ENCODE data around the gene ZP4.
A peak's percentile ranks its signal among the peaks of the same experiment; 100 is the strongest.

Gene ZP4, protein sequence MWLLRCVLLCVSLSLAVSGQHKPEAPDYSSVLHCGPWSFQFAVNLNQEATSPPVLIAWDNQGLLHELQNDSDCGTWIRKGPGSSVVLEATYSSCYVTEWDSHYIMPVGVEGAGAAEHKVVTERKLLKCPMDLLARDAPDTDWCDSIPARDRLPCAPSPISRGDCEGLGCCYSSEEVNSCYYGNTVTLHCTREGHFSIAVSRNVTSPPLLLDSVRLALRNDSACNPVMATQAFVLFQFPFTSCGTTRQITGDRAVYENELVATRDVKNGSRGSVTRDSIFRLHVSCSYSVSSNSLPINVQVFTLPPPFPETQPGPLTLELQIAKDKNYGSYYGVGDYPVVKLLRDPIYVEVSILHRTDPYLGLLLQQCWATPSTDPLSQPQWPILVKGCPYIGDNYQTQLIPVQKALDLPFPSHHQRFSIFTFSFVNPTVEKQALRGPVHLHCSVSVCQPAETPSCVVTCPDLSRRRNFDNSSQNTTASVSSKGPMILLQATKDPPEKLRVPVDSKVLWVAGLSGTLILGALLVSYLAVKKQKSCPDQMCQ

DNA sequence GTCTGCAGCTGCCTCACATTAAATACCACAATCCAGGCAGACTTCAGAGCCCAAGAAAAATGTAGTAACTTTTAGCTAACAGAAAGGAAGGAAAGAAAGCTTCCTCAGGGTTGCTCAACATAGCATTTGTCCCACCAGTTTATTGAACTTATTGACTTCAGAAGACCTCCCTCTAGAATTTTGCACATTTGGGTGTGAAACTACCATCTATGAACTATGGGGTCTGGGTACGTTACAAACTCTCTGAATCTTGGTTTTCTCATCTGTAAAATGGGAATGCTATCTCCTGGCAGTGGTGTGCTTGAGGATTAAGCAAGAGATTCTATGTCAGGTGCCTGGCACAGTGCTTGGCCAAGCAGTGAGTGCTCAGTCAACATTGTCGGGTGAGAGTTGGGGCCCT lies at the start of gene ZP4:
Gene ZP4, minus strand, starts transcription at position 101 of the 400 bp plus-strand sequence. CDS start 287 bp downstream, outside the sequence.
- Histone ChIP-seq H3K4me2 (ENCODE audit: low read depth, low read length) (no peak within 1 kb of the TSS), H3F3A (ENCODE audit: insufficient read depth, low read length) (no peaks in the 10 kb centered on the region), H3K9me3 (replicated peaks; ENCODE audit: insufficient read depth, low read length) (no peaks in the 10 kb centered on the region), H4K20me1 (ENCODE audit: insufficient read depth, low read length) (no peaks in the 10 kb centered on the region), H3K79me2 (ENCODE audit: low read length) (no peaks in the 10 kb centered on the region), H3K4me1 (ENCODE audit: low read length) (0 out of 2 replicates have a peak, but pooled peaks cover 3% of the 10 kb centered on the region), H3K4me3 (ENCODE audit: low read length) (no peak within 1 kb of the TSS), H3K27me3 (replicated peaks; ENCODE audit: insufficient read depth, low read length) (no peaks in the 10 kb centered on the region), H3K27ac (ENCODE audit: low read length) (no peak within 1 kb of the TSS), H3K36me3 (replicated peaks; ENCODE audit: insufficient read depth, low read length) (no peaks in the 10 kb centered on the region), H2AFZ (ENCODE audit: low read length) (no peak within 1 kb of the TSS), H3K9ac (ENCODE audit: low read length) (no peak within 1 kb of the TSS), H3K9me2 (replicated peaks; ENCODE audit: insufficient read depth, low read length) (no peaks in the 10 kb centered on the region)
- DNase-seq: no peak
- TF ChIP-seq EZH2 (optimal IDR thresholded peaks at IDR 0.05; ENCODE audit: low read depth, low read length): no peak
- TF ChIP-seq EZH2phosphoT487 (IDR thresholded peaks at IDR 0.05; ENCODE audit: low read length): no peak
- no peak for TF ChIP-seq CTCF (IDR thresholded peaks at IDR 0.05; ENCODE audit: low read length)

DNA sequence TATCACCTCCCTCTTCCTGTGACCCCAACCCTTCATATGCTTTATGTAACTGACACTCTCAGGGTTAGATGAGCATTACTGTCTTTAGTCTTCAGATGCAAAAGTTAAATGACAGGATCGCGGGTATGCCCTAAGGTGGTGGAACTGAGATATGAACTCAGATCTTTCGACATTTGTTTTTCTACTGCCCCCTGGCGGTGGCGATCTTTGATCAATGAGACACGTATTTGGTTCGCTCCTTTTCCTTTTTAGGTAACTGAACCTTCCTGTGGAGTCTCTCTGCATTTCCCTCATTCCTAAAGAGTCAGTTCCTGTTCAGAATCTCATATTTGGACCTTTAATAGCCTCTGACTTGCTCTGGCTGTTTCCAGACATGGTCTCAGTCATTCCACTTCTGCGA lies 47.8 kb upstream of the ZP4 start:
- H3F3A ChIP-seq (ENCODE audit: insufficient read depth, low read length): no peaks in the 10 kb centered on the region
- H3K4me2 ChIP-seq (ENCODE audit: low read depth, low read length): no peak overlapping the region
- no peaks in the 10 kb centered on the region for H3K36me3 ChIP-seq (replicated peaks; ENCODE audit: insufficient read depth, low read length)
- no peaks in the 10 kb centered on the region for H3K9me3 ChIP-seq (replicated peaks; ENCODE audit: insufficient read depth, low read length)
- no peaks in the 10 kb centered on the region for H3K9me2 ChIP-seq (replicated peaks; ENCODE audit: insufficient read depth, low read length)
- H3K4me3 ChIP-seq (ENCODE audit: low read length): no peak overlapping the region
- no peaks in the 10 kb centered on the region for H3K27me3 ChIP-seq (replicated peaks; ENCODE audit: insufficient read depth, low read length)
- DNase-seq: no peak
- no peak overlapping the region for H3K9ac ChIP-seq (ENCODE audit: low read length)
- no peak overlapping the region for H3K27ac ChIP-seq (ENCODE audit: low read length)
- no peaks in the 10 kb centered on the region for H3K79me2 ChIP-seq (ENCODE audit: low read length)
- no peak overlapping the region for H2AFZ ChIP-seq (ENCODE audit: low read length)
- H3K4me1 ChIP-seq (ENCODE audit: low read length): no peaks in the 10 kb centered on the region
- TF ChIP-seq CTCF (IDR thresholded peaks at IDR 0.05; ENCODE audit: low read length): peak; percentile 33
- TF ChIP-seq EZH2 (optimal IDR thresholded peaks at IDR 0.05; ENCODE audit: low read depth, low read length): no peak
- no peaks in the 10 kb centered on the region for H4K20me1 ChIP-seq (ENCODE audit: insufficient read depth, low read length)

GRCh38 chr1:237938068-237938467 lies 47.3 kb upstream of the ZP4 start:
- TF ChIP-seq EZH2 (optimal IDR thresholded peaks at IDR 0.05; ENCODE audit: low read depth, low read length): no peak
- no peak for TF ChIP-seq CTCF (IDR thresholded peaks at IDR 0.05; ENCODE audit: low read length)
- TF ChIP-seq EZH2phosphoT487 (IDR thresholded peaks at IDR 0.05; ENCODE audit: low read length): no peak
- Histone ChIP-seq H3K36me3 (replicated peaks; ENCODE audit: insufficient read depth, low read length) (no peaks in the 10 kb centered on the region), H3K4me3 (ENCODE audit: low read length) (no peak overlapping the region), H4K20me1 (ENCODE audit: insufficient read depth, low read length) (no peaks in the 10 kb centered on the region), H3F3A (ENCODE audit: insufficient read depth, low read length) (no peaks in the 10 kb centered on the region), H3K4me2 (ENCODE audit: low read depth, low read length) (no peak overlapping the region), H3K4me1 (ENCODE audit: low read length) (no peaks in the 10 kb centered on the region), H3K9me3 (replicated peaks; ENCODE audit: insufficient read depth, low read length) (no peaks in the 10 kb centered on the region), H3K27me3 (replicated peaks; ENCODE audit: insufficient read depth, low read length) (no peaks in the 10 kb centered on the region), H3K9me2 (replicated peaks; ENCODE audit: insufficient read depth, low read length) (no peaks in the 10 kb centered on the region), H3K27ac (ENCODE audit: low read length) (no peak overlapping the region), H3K79me2 (ENCODE audit: low read length) (no peaks in the 10 kb centered on the region), H2AFZ (ENCODE audit: low read length) (no peak overlapping the region), H3K9ac (ENCODE audit: low read length) (no peak overlapping the region)
- no peak for DNase-seq

Measured in MM.1S (cell line).